HEK293 (cell line): ENCODE results near the gene RAD9B.

Experiments
- CTCF ChIA-PET: fragments of 350-600 bp; formaldehyde crosslinking; extraction: SDS; loops from one replicate; lab custom pipeline; 2021; ENCODE audit warnings: antibody characterized with exemption; lab: Yijun Ruan, JAX
- POLR2A ChIA-PET: fragments of 300-600 bp; formaldehyde crosslinking; extraction: SDS; loops from one replicate; lab custom pipeline; 2020; ENCODE audit warnings: antibody characterized with exemption, inconsistent platforms; lab: Yijun Ruan, JAX
- H3K27ac ChIP-seq: fragments of 200-500 bp; sonication (Bioruptor generic); 2 replicates; pipeline ENCODE4 v1.5.1; 2014; ENCODE audit warnings: low read depth, low read length, control low read depth, inconsistent platforms; ENCODE audit errors: extremely low read depth
- H3K36me3 ChIP-seq, 2 experiments: fragments of 200-500 bp in 1 of 2; sonication (Bioruptor generic) in 1 of 2; 1 replicate in 1 of 2; 2 replicates in 1 of 2; pipeline ENCODE4 v1.5.1; 2014 to 2017; ENCODE audit warnings: inconsistent platforms in 2 of 2, low read length in 2 of 2; ENCODE audit not compliant: control insufficient read depth in 2 of 2, insufficient read depth in 1 of 2
- H3K4me1 ChIP-seq: fragments of 200-500 bp; sonication (Bioruptor generic); 2 replicates; pipeline ENCODE4 v1.5.1; 2014; ENCODE audit warnings: mild to moderate bottlenecking, low read length, inconsistent platforms; ENCODE audit not compliant: control insufficient read depth, insufficient read depth
- H3K4me3 ChIP-seq: 2 replicates; pipeline ENCODE4 v1.5.1; 2011; ENCODE audit warnings: low read depth, mild to moderate bottlenecking, control low read depth, low read length, moderate library complexity
- H3K9me3 ChIP-seq: fragments of 200-500 bp; sonication (Bioruptor generic); 2 replicates; pipeline ENCODE4 v1.5.1; 2014; ENCODE audit warnings: low read depth, low read length, inconsistent platforms; ENCODE audit not compliant: control insufficient read depth, insufficient read depth
- IKZF3 ChIP-seq: fragments of 450-650 bp; IDR thresholded peaks from 2 replicates; pipeline ENCODE4 v1.5.0; 2018; ENCODE audit warnings: missing biosample characterization, mild to moderate bottlenecking, missing genetic modification characterization, moderate library complexity
- KLF10 ChIP-seq: fragments of 450-650 bp; IDR thresholded peaks from 2 replicates; pipeline ENCODE4 v1.5.1; 2018; ENCODE audit warnings: missing biosample characterization, mild to moderate bottlenecking, missing genetic modification characterization
- MEIS1 ChIP-seq: sonication (generic); formaldehyde crosslinking; IDR thresholded peaks from 2 replicates; pipeline ENCODE4 v1.8.1; 2022; ENCODE audit warnings: missing genetic modification reagents, mild to moderate bottlenecking, borderline replicate concordance
- RBAK ChIP-seq: fragments of 450-650 bp; formaldehyde crosslinking; IDR thresholded peaks from 2 replicates; pipeline ENCODE4 v1.5.1; 2016; ENCODE audit warnings: missing biosample characterization, missing genetic modification characterization
- ZBTB1 ChIP-seq: fragments of 450-650 bp; formaldehyde crosslinking; IDR thresholded peaks from 2 replicates; pipeline ENCODE4 v1.5.1; 2016; ENCODE audit warnings: missing biosample characterization, missing genetic modification characterization
- ZBTB20 ChIP-seq: fragments of 450-650 bp; formaldehyde crosslinking; IDR thresholded peaks from 2 replicates; pipeline ENCODE4 v1.5.1; 2016; ENCODE audit warnings: missing biosample characterization, missing genetic modification characterization
- ZFP3 ChIP-seq: fragments of 450-650 bp; formaldehyde crosslinking; IDR thresholded peaks from 2 replicates; pipeline ENCODE4 v1.5.1; 2016; ENCODE audit warnings: low read depth, missing biosample characterization, missing genetic modification characterization
- ZFP69B ChIP-seq: fragments of 450-650 bp; formaldehyde crosslinking; IDR thresholded peaks from 2 replicates; pipeline ENCODE4 v1.5.1; 2016; ENCODE audit warnings: missing biosample characterization, missing genetic modification characterization
- ZNF19 ChIP-seq: fragments of 450-650 bp; formaldehyde crosslinking; IDR thresholded peaks from 2 replicates; pipeline ENCODE4; 2016; ENCODE audit warnings: missing biosample characterization, missing genetic modification characterization, low read depth
- ZNF2 ChIP-seq: fragments of 450-650 bp; formaldehyde crosslinking; IDR thresholded peaks from 2 replicates; pipeline ENCODE4 v1.5.1; 2016; ENCODE audit warnings: missing biosample characterization, missing genetic modification characterization
- ZNF302 ChIP-seq: fragments of 450-650 bp; formaldehyde crosslinking; IDR thresholded peaks from 2 replicates; pipeline ENCODE4 v1.5.1; 2016; ENCODE audit warnings: missing biosample characterization, missing genetic modification characterization, low read depth
- ZNF544 ChIP-seq: fragments of 450-650 bp; formaldehyde crosslinking; IDR thresholded peaks from 2 replicates; pipeline ENCODE4 v1.5.0; 2017; ENCODE audit warnings: missing biosample characterization, missing genetic modification characterization
- ZNF558 ChIP-seq: fragments of 450-650 bp; formaldehyde crosslinking; IDR thresholded peaks from 2 replicates; pipeline ENCODE4 v1.5.1; 2016; ENCODE audit warnings: missing biosample characterization, missing genetic modification characterization
- ZNF623 ChIP-seq: fragments of 450-650 bp; formaldehyde crosslinking; IDR thresholded peaks from 2 replicates; pipeline ENCODE4 v1.5.1; 2016; ENCODE audit warnings: missing biosample characterization, missing genetic modification characterization
- ZNF791 ChIP-seq: fragments of 450-650 bp; formaldehyde crosslinking; IDR thresholded peaks from 2 replicates; pipeline ENCODE4 v1.5.1; 2016; ENCODE audit warnings: missing biosample characterization, missing genetic modification characterization
- TF ChIP-seq, protein P1 (sequence below): fragments of 450-650 bp; formaldehyde crosslinking; IDR thresholded peaks from 2 replicates; pipeline ENCODE4 v1.5.1; 2016; ENCODE audit warnings: missing biosample characterization, missing genetic modification characterization, borderline replicate concordance
- TF ChIP-seq, protein P2 (sequence below): fragments of 450-650 bp; formaldehyde crosslinking; IDR thresholded peaks from 2 replicates; pipeline ENCODE4 v1.5.1; 2017; ENCODE audit warnings: missing biosample characterization, missing genetic modification characterization
- TF ChIP-seq, protein P3 (sequence below): fragments of 450-650 bp; formaldehyde crosslinking; IDR thresholded peaks from 2 replicates; pipeline ENCODE4 v1.5.1; 2016; ENCODE audit warnings: missing biosample characterization, missing genetic modification characterization
- TF ChIP-seq, protein P4 (sequence below): fragments of 450-650 bp; formaldehyde crosslinking; IDR thresholded peaks from 2 replicates; pipeline ENCODE4 v1.5.1; 2017; ENCODE audit warnings: missing biosample characterization, missing genetic modification characterization
- TF ChIP-seq, protein P5 (sequence below): fragments of 450-650 bp; formaldehyde crosslinking; IDR thresholded peaks from 2 replicates; pipeline ENCODE4 v1.5.1; 2017; ENCODE audit warnings: missing biosample characterization, mild to moderate bottlenecking, missing genetic modification characterization, moderate library complexity
- TF ChIP-seq, protein P6 (sequence below): fragments of 450-650 bp; formaldehyde crosslinking; IDR thresholded peaks from 2 replicates; pipeline ENCODE4 v1.5.1; 2016; ENCODE audit warnings: missing biosample characterization, missing genetic modification characterization, borderline replicate concordance

RAD9B gene

DNA sequence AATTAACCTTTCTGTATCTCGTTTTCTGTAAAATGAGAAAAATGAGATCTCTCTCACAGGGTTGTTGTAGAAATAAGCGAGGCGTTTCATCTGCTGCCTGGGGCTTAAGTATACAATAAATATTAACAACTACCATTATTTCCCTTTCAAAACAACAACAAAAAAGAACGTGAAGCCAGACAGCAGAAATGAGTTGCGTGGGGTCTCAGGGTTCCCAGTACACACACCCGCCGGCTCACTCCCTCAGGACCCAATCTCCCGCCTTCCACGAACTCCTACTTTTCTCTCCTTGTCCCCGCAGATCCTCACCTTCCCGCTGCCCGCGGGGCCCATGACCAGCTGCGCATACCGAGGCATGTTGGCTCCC is 34.3 kb upstream of the RAD9B start (continued):
- TF ChIP-seq, protein P1, sequence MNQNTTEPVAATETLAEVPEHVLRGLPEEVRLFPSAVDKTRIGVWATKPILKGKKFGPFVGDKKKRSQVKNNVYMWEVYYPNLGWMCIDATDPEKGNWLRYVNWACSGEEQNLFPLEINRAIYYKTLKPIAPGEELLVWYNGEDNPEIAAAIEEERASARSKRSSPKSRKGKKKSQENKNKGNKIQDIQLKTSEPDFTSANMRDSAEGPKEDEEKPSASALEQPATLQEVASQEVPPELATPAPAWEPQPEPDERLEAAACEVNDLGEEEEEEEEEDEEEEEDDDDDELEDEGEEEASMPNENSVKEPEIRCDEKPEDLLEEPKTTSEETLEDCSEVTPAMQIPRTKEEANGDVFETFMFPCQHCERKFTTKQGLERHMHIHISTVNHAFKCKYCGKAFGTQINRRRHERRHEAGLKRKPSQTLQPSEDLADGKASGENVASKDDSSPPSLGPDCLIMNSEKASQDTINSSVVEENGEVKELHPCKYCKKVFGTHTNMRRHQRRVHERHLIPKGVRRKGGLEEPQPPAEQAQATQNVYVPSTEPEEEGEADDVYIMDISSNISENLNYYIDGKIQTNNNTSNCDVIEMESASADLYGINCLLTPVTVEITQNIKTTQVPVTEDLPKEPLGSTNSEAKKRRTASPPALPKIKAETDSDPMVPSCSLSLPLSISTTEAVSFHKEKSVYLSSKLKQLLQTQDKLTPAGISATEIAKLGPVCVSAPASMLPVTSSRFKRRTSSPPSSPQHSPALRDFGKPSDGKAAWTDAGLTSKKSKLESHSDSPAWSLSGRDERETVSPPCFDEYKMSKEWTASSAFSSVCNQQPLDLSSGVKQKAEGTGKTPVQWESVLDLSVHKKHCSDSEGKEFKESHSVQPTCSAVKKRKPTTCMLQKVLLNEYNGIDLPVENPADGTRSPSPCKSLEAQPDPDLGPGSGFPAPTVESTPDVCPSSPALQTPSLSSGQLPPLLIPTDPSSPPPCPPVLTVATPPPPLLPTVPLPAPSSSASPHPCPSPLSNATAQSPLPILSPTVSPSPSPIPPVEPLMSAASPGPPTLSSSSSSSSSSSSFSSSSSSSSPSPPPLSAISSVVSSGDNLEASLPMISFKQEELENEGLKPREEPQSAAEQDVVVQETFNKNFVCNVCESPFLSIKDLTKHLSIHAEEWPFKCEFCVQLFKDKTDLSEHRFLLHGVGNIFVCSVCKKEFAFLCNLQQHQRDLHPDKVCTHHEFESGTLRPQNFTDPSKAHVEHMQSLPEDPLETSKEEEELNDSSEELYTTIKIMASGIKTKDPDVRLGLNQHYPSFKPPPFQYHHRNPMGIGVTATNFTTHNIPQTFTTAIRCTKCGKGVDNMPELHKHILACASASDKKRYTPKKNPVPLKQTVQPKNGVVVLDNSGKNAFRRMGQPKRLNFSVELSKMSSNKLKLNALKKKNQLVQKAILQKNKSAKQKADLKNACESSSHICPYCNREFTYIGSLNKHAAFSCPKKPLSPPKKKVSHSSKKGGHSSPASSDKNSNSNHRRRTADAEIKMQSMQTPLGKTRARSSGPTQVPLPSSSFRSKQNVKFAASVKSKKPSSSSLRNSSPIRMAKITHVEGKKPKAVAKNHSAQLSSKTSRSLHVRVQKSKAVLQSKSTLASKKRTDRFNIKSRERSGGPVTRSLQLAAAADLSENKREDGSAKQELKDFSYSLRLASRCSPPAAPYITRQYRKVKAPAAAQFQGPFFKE (tag by site-specific recombination) = no peak
- TF ChIP-seq ZNF623 = no peak
- TF ChIP-seq RBAK (tag by site-specific recombination) = no peak
- TF ChIP-seq, protein P2, sequence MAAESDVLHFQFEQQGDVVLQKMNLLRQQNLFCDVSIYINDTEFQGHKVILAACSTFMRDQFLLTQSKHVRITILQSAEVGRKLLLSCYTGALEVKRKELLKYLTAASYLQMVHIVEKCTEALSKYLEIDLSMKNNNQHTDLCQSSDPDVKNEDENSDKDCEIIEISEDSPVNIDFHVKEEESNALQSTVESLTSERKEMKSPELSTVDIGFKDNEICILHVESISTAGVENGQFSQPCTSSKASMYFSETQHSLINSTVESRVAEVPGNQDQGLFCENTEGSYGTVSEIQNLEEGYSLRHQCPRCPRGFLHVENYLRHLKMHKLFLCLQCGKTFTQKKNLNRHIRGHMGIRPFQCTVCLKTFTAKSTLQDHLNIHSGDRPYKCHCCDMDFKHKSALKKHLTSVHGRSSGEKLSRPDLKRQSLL (tag by site-specific recombination) = no peak
- no peak for TF ChIP-seq ZNF302
- no peak for TF ChIP-seq MEIS1 (CRISPR knock-in tag)
- TF ChIP-seq ZNF2 = no peak
- no peak for TF ChIP-seq ZNF19 (tag by site-specific recombination)
- TF ChIP-seq ZNF544 = no peak
- no peak for TF ChIP-seq ZNF791 (tag by site-specific recombination)
- peak; percentile 47; the same call in 1 of the 2 replicates for TF ChIP-seq ZFP69B (tag by site-specific recombination)

DNA sequence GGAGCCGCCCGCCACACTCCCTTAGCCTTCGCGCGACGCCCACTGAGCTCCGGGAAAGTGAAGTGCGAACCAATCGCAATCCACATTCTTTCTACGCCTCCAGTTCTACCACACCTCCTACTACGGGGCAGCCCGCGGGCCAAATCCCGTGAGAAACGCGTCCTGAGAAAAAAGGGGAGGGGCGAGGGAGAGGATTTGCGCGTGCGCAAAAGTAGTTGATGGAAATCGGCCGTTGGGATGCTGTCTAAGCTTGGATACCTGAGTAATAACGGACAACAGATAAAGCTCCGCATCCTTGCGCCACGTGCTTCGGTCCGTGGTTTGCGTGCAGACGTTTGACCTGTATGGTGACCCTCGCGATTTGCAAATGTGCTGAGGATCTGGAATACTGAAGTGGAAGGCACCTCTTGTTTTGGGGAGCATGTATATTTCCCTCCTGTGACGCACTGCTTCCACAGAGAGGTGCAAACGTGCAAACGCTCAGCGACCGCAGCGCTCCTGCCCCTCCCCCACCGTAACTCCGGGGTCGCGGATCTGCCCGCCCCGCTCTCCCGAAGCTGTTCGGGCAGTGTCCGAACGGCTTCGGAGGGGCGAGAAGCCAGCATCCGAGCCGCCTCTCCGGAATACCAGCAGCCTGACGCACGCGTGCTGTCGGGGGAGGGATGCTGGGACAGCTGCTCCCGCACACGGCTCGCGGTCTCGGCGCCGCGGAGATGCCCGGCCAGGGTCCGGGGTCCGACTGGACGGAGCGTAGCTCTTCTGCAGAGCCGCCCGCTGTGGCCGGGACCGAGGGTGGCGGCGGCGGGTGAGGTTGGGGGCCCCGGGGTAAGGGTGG is 33.7 kb upstream of the RAD9B start, which contains the start of the genes FAM216A and GPN3:
FAM216A (plus strand) TSS at position 632 of the 835 bp plus-strand sequence; CDS start at position 663, 31 bp downstream.
GPN3 (minus strand) TSS at position 44 of the 835 bp plus-strand sequence. CDS start 54 bp downstream, outside the sequence.
- peak within 1 kb of the TSS; percentile 78 for H3K4me3 ChIP-seq
- ChIA-PET CTCF (interaction anchor here (0.6 to 2.7 kb wide), 23 partner anchors 12 to 533 kb away, joined by 3 to 23 read pairs (median 4); partner anchors contain the start of gene ARPC3), POLR2A (interaction anchor here (0.6 to 3.2 kb wide), 29 partner anchors 10 to 367 kb away, joined by 3 to 44 read pairs (median 4); partner anchors contain the start of genes ARPC3, ATP2A2, IFT81 and PPP1CC)
- H3K9me3 ChIP-seq = no peaks in the 10 kb centered on the region
- peaks cover 5% of the 10 kb centered on the region; the same call in 1 of the 2 replicates for H3K4me1 ChIP-seq
- peak within 1 kb of the TSS; percentile 93 for H3K27ac ChIP-seq
- H3K36me3 ChIP-seq = peaks cover 20 to 24% of the 10 kb centered on the region in 2 experiments; a peak in 2 of 3 replicates
- TF ChIP-seq ZFP3 (tag by site-specific recombination) = no peak
- peak; percentile 99 for TF ChIP-seq KLF10 (tag by site-specific recombination)
- 0 out of 2 replicates have a peak, but pooled peaks have one; percentile 50 for TF ChIP-seq ZNF558 (tag by site-specific recombination)
- TF ChIP-seq, protein P3, sequence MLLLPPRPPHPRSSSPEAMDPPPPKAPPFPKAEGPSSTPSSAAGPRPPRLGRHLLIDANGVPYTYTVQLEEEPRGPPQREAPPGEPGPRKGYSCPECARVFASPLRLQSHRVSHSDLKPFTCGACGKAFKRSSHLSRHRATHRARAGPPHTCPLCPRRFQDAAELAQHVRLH (tag by site-specific recombination) = peak; percentile 77; the same call in 1 of the 2 replicates
- TF ChIP-seq, protein P4, sequence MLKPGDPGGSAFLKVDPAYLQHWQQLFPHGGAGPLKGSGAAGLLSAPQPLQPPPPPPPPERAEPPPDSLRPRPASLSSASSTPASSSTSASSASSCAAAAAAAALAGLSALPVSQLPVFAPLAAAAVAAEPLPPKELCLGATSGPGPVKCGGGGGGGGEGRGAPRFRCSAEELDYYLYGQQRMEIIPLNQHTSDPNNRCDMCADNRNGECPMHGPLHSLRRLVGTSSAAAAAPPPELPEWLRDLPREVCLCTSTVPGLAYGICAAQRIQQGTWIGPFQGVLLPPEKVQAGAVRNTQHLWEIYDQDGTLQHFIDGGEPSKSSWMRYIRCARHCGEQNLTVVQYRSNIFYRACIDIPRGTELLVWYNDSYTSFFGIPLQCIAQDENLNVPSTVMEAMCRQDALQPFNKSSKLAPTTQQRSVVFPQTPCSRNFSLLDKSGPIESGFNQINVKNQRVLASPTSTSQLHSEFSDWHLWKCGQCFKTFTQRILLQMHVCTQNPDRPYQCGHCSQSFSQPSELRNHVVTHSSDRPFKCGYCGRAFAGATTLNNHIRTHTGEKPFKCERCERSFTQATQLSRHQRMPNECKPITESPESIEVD (tag by site-specific recombination) = peak; percentile 39; the same call in 1 of the 2 replicates
- TF ChIP-seq ZBTB20 (tag by site-specific recombination) = peak; percentile 97
- TF ChIP-seq, protein P5, sequence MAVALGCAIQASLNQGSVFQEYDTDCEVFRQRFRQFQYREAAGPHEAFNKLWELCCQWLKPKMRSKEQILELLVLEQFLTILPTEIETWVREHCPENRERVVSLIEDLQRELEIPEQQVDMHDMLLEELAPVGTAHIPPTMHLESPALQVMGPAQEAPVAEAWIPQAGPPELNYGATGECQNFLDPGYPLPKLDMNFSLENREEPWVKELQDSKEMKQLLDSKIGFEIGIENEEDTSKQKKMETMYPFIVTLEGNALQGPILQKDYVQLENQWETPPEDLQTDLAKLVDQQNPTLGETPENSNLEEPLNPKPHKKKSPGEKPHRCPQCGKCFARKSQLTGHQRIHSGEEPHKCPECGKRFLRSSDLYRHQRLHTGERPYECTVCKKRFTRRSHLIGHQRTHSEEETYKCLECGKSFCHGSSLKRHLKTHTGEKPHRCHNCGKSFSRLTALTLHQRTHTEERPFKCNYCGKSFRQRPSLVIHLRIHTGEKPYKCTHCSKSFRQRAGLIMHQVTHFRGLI (tag by site-specific recombination) = no peak
- TF ChIP-seq, protein P6, sequence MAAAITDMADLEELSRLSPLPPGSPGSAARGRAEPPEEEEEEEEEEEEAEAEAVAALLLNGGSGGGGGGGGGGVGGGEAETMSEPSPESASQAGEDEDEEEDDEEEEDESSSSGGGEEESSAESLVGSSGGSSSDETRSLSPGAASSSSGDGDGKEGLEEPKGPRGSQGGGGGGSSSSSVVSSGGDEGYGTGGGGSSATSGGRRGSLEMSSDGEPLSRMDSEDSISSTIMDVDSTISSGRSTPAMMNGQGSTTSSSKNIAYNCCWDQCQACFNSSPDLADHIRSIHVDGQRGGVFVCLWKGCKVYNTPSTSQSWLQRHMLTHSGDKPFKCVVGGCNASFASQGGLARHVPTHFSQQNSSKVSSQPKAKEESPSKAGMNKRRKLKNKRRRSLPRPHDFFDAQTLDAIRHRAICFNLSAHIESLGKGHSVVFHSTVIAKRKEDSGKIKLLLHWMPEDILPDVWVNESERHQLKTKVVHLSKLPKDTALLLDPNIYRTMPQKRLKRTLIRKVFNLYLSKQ (tag by site-specific recombination) = no peak
- TF ChIP-seq IKZF3 = peak; percentile 74
- TF ChIP-seq ZBTB1 (tag by site-specific recombination) = peak; percentile 58; the same call in 1 of the 2 replicates
